C1 segment of cervical spinal cord (tissue), 14 donors: ENCODE measurements around the gene LMF2.

Experiments
- DNase-seq, 14 donors: peaks; one replicate each; lab custom pipeline; 2025; lab: John Stamatoyannopoulos, UW

The LMF2 gene

GRCh38 chr22:50465066-50465930 lies 42.2 kb downstream of the LMF2 start:
- no peak for DNase-seq

- DNase-seq, result no peak
Measured at GRCh38 chr22:50464451-50464850, 43.1 kb downstream of the LMF2 start.

GRCh38 chr22:50463188-50463900 lies 44.2 kb downstream of the LMF2 start:
- no peak for DNase-seq

- DNase-seq, result peak in 1 of 14 donors; percentile 67
Measured at GRCh38 chr22:50461979-50462540, 45.4 kb downstream of the LMF2 start.

- DNase-seq, result no peak
Measured at GRCh38 chr22:50461536-50461935, 46.0 kb downstream of the LMF2 start.

- no peak for DNase-seq
Measured at GRCh38 chr22:50460938-50461337, 46.6 kb downstream of the LMF2 start.

GRCh38 chr22:50459496-50460140 lies 47.9 kb downstream of the LMF2 start:
- DNase-seq, result peak in 2 of 14 donors; percentile 32 to 94

- no peak for DNase-seq
Measured at GRCh38 chr22:50459016-50459415, 48.5 kb downstream of the LMF2 start.

- DNase-seq, result no peak
Measured at GRCh38 chr22:50456466-50457234, 50.9 kb downstream of the LMF2 start.

- DNase-seq, result no peak
Measured at GRCh38 chr22:50456026-50456425, 51.5 kb downstream of the LMF2 start.

GRCh38 chr22:50455201-50455600 lies 52.3 kb downstream of the LMF2 start:
- DNase-seq, result no peak

GRCh38 chr22:50454556-50455075 lies 52.9 kb downstream of the LMF2 start:
- no peak for DNase-seq
